IPS-20b (cell line): ENCODE data around the gene KPNB1.

ENCODE experiments used
- H3K27ac ChIP-seq: one replicate; pipeline ENCODE4 v1.5.1; 2013; ENCODE audit warnings: low read length
- H3K27me3 ChIP-seq: 2 replicates; pipeline ENCODE4 v1.6.1; 2013; ENCODE audit warnings: mild to moderate bottlenecking, low read length, inconsistent platforms; ENCODE audit not compliant: insufficient read depth
- H3K36me3 ChIP-seq: 2 replicates; pipeline ENCODE4 v1.6.1; 2013; ENCODE audit warnings: low read depth, mild to moderate bottlenecking, inconsistent platforms, low read length, moderate library complexity; ENCODE audit not compliant: insufficient read depth
- H3K4me1 ChIP-seq: 2 replicates; pipeline ENCODE4 v1.6.1; 2013; ENCODE audit warnings: mild to moderate bottlenecking, control low read depth, inconsistent platforms, low read length, moderate library complexity; ENCODE audit not compliant: insufficient read depth
- H3K4me3 ChIP-seq: 2 replicates; pipeline ENCODE4 v1.5.1; 2013; ENCODE audit warnings: mild to moderate bottlenecking, low read length, inconsistent platforms
- H3K9ac ChIP-seq: 2 replicates; pipeline ENCODE4 v1.6.1; 2013; ENCODE audit warnings: low read depth, mild to moderate bottlenecking, inconsistent platforms, low read length, moderate library complexity
- H3K9me3 ChIP-seq: 2 replicates; pipeline ENCODE4 v1.6.1; 2013; ENCODE audit warnings: mild to moderate bottlenecking, low read depth, low read length, inconsistent platforms; ENCODE audit not compliant: insufficient read depth

Gene KPNB1

GRCh38 chr17:47622180-47622549, 27.6 kb upstream of the KPNB1 start:
- Histone ChIP-seq H3K9ac (no peak overlapping the region), H3K27me3 (no peaks in the 10 kb centered on the region), H3K9me3 (no peaks in the 10 kb centered on the region), H3K36me3 (peaks cover 72% of the 10 kb centered on the region), H3K27ac (no peak overlapping the region), H3K4me3 (no peak overlapping the region), H3K4me1 (peaks cover 14% of the 10 kb centered on the region)

- peaks cover 49% of the 10 kb centered on the region for H3K36me3 ChIP-seq
Measured at GRCh38 chr17:47624727-47625068, 25.0 kb upstream of the KPNB1 start.

GRCh38 chr17:47628014-47628566, 21.6 kb upstream of the KPNB1 start:
- H3K4me1 ChIP-seq = no peaks in the 10 kb centered on the region
- H3K27ac ChIP-seq = no peak overlapping the region
- no peak overlapping the region for H3K9ac ChIP-seq
- no peaks in the 10 kb centered on the region for H3K27me3 ChIP-seq
- H3K9me3 ChIP-seq = no peaks in the 10 kb centered on the region
- H3K4me3 ChIP-seq = no peak overlapping the region
- H3K36me3 ChIP-seq = peaks cover 16% of the 10 kb centered on the region

More at GRCh38 chr17:47624727-47625068, 25.0 kb upstream of the KPNB1 start:
- Histone ChIP-seq H3K27ac (no peak overlapping the region), H3K9ac (no peak overlapping the region), H3K9me3 (no peaks in the 10 kb centered on the region), H3K4me3 (no peak overlapping the region), H3K4me1 (peaks cover 14% of the 10 kb centered on the region), H3K27me3 (no peaks in the 10 kb centered on the region)

GRCh38 chr17:47629826-47630225, 19.9 kb upstream of the KPNB1 start:
- Histone ChIP-seq H3K27ac (no peak overlapping the region), H3K36me3 (peaks cover 7% of the 10 kb centered on the region), H3K4me1 (no peaks in the 10 kb centered on the region), H3K9me3 (no peaks in the 10 kb centered on the region), H3K9ac (no peak overlapping the region), H3K4me3 (no peak overlapping the region), H3K27me3 (no peaks in the 10 kb centered on the region)

- Histone ChIP-seq H3K9ac (no peak overlapping the region), H3K36me3 (0 out of 2 replicates have a peak, but pooled peaks cover 4% of the 10 kb centered on the region), H3K4me3 (no peak overlapping the region), H3K27me3 (no peaks in the 10 kb centered on the region), H3K9me3 (no peaks in the 10 kb centered on the region), H3K4me1 (no peaks in the 10 kb centered on the region), H3K27ac (no peak overlapping the region)
Measured at GRCh38 chr17:47630614-47631013, 19.1 kb upstream of the KPNB1 start.

GRCh38 chr17:47632991-47633390, 16.7 kb upstream of the KPNB1 start:
- H3K9me3 ChIP-seq = no peaks in the 10 kb centered on the region
- H3K4me1 ChIP-seq = no peaks in the 10 kb centered on the region
- no peak overlapping the region for H3K9ac ChIP-seq
- no peak overlapping the region for H3K4me3 ChIP-seq
- no peaks in the 10 kb centered on the region for H3K27me3 ChIP-seq
- no peak overlapping the region for H3K27ac ChIP-seq
- H3K36me3 ChIP-seq = peaks cover 13% of the 10 kb centered on the region; the same call in 1 of the 2 replicates

GRCh38 chr17:47633996-47634395, 15.7 kb upstream of the KPNB1 start:
- peaks cover 13% of the 10 kb centered on the region; the same call in 1 of the 2 replicates for H3K36me3 ChIP-seq
- H3K27me3 ChIP-seq = no peaks in the 10 kb centered on the region

GRCh38 chr17:47634870-47635269, 14.8 kb upstream of the KPNB1 start:
- Histone ChIP-seq H3K9me3 (no peaks in the 10 kb centered on the region), H3K9ac (no peak overlapping the region), H3K36me3 (peaks cover 13% of the 10 kb centered on the region; the same call in 1 of the 2 replicates)

More at GRCh38 chr17:47633996-47634395, 15.7 kb upstream of the KPNB1 start:
- Histone ChIP-seq H3K9ac (no peak overlapping the region), H3K4me3 (no peak overlapping the region), H3K9me3 (no peaks in the 10 kb centered on the region), H3K27ac (no peak overlapping the region), H3K4me1 (no peaks in the 10 kb centered on the region)

GRCh38 chr17:47635734-47636133, 14.0 kb upstream of the KPNB1 start:
- Histone ChIP-seq H3K4me1 (no peaks in the 10 kb centered on the region), H3K27ac (no peak overlapping the region), H3K4me3 (no peak overlapping the region), H3K9ac (no peak overlapping the region), H3K36me3 (peaks cover 13% of the 10 kb centered on the region; the same call in 1 of the 2 replicates), H3K27me3 (no peaks in the 10 kb centered on the region), H3K9me3 (no peaks in the 10 kb centered on the region)

More at GRCh38 chr17:47634870-47635269, 14.8 kb upstream of the KPNB1 start:
- no peaks in the 10 kb centered on the region for H3K27me3 ChIP-seq
- H3K4me3 ChIP-seq = no peak overlapping the region
- H3K27ac ChIP-seq = no peak overlapping the region
- no peaks in the 10 kb centered on the region for H3K4me1 ChIP-seq

- no peaks in the 10 kb centered on the region for H3K9me3 ChIP-seq
- H3K27me3 ChIP-seq = no peaks in the 10 kb centered on the region
- H3K9ac ChIP-seq = no peak overlapping the region
- no peaks in the 10 kb centered on the region for H3K4me1 ChIP-seq
- no peak overlapping the region for H3K4me3 ChIP-seq
- peaks cover 13% of the 10 kb centered on the region; the same call in 1 of the 2 replicates for H3K36me3 ChIP-seq
- no peak overlapping the region for H3K27ac ChIP-seq
Measured at GRCh38 chr17:47636273-47637030, 13.3 kb upstream of the KPNB1 start.

- no peak overlapping the region for H3K4me3 ChIP-seq
- no peak overlapping the region for H3K9ac ChIP-seq
- no peaks in the 10 kb centered on the region for H3K9me3 ChIP-seq
- H3K27ac ChIP-seq = no peak overlapping the region
- no peaks in the 10 kb centered on the region for H3K27me3 ChIP-seq
- H3K36me3 ChIP-seq = peaks cover 13% of the 10 kb centered on the region; the same call in 1 of the 2 replicates
- H3K4me1 ChIP-seq = no peaks in the 10 kb centered on the region
Measured at GRCh38 chr17:47638903-47639302, 10.8 kb upstream of the KPNB1 start.

GRCh38 chr17:47640076-47640475, 9.6 kb upstream of the KPNB1 start:
- Histone ChIP-seq H3K4me3 (no peak overlapping the region), H3K9me3 (no peaks in the 10 kb centered on the region), H3K36me3 (peaks cover 13% of the 10 kb centered on the region; the same call in 1 of the 2 replicates), H3K27me3 (no peaks in the 10 kb centered on the region), H3K4me1 (no peaks in the 10 kb centered on the region), H3K27ac (no peak overlapping the region), H3K9ac (no peak overlapping the region)
